HCT116 (cell line): ENCODE data around the gene APBB2. TPM values are rescaled to one million over a fixed set of nuclear protein-coding genes. Genes with fewer than 3 reads are reported as not detected.
A peak's percentile ranks its signal among the peaks of the same experiment; 100 is the strongest.

ENCODE experiments used
- ATAC-seq: fragments of 200-7000 bp; cut with Tn5 transposase; 2 replicates; pipeline ENCODE4 v1.9.1; 2020; ENCODE audit warnings: mild to moderate bottlenecking, moderate library complexity
- BruUV-seq: library from RNA; stranded (reverse); fragments of 400-500 nt; replicated peaks from 2 replicates; lab custom pipeline; 2021; lab: Mats Ljungman, UMichigan
- CTCF ChIA-PET: fragments of 300-600 bp; sonication (Branson Sonifier 250); formaldehyde crosslinking; loops from one replicate; lab custom pipeline; 2021; ENCODE audit warnings: antibody characterized with exemption; lab: Charles Lee
- POLR2A ChIA-PET: fragments of 300-600, 350-600 bp; sonication (Branson Sonifier 250); formaldehyde crosslinking; loops from one replicate; lab custom pipeline; 2021; ENCODE audit warnings: antibody characterized with exemption; lab: Charles Lee
- RAD21 ChIA-PET, 2 experiments: fragments of 300-600 bp; sonication (Branson Sonifier 250); formaldehyde crosslinking; loops; one replicate each; lab custom pipeline; 2023; ENCODE audit warnings: low total read pairs in 2 of 2; ENCODE audit not compliant: uncharacterized antibody in 2 of 2, unreplicated experiment in 2 of 2, low non-redundant PET in 1 of 2; lab: Charles Lee
- DNase-seq: peaks from one replicate; pipeline ENCODE4 v3.0.0-alpha.2; 2010; ENCODE audit warnings: low read depth, low spot score
- H2AFZ ChIP-seq: fragments of 200-600 bp; shearing (Covaris generic), sonication (generic); 2 replicates; pipeline ENCODE4 v1.6.1; 2017; ENCODE audit warnings: low read depth, mixed run types, mixed read lengths, antibody characterized with exemption, low read length; ENCODE audit not compliant: poor library complexity, severe bottlenecking
- H3K27ac ChIP-seq: 2 replicates; pipeline ENCODE4 v1.5.1; 2012; ENCODE audit warnings: low read depth, low read length
- H3K27me3 ChIP-seq: fragments of 200-600 bp; sonication (generic); 2 replicates; pipeline ENCODE4 v1.6.1; 2016; ENCODE audit warnings: mixed run types, low read length, mixed read lengths; ENCODE audit not compliant: insufficient read depth
- H3K36me3 ChIP-seq, 2 experiments: fragments of 200-500 bp in 1 of 2; fragments of 200-600 bp in 1 of 2; sonication (Bioruptor generic) in 1 of 2; sonication (generic) in 1 of 2; 2 replicates each; pipeline versions ENCODE4 v1.5.1 to v1.6.1; 2014 to 2016; ENCODE audit warnings: low read length in 2 of 2, inconsistent platforms in 1 of 2, mixed read lengths in 1 of 2, mixed run types in 1 of 2; ENCODE audit not compliant: insufficient read depth in 2 of 2, control insufficient read depth in 1 of 2
- H3K4me1 ChIP-seq, 2 experiments: fragments of 200-600 bp in 1 of 2; sonication (generic) in 1 of 2; 2 replicates each; pipeline versions ENCODE4 v1.5.1 to v1.6.1; 2012 to 2017; ENCODE audit warnings: low read length in 2 of 2, inconsistent platforms in 1 of 2, mild to moderate bottlenecking in 1 of 2, mixed read lengths in 1 of 2, mixed run types in 1 of 2, moderate library complexity in 1 of 2; ENCODE audit not compliant: insufficient read depth in 2 of 2, control insufficient read depth in 1 of 2
- H3K4me2 ChIP-seq: fragments of 200-600 bp; sonication (generic); 2 replicates; pipeline ENCODE4 v1.6.1; 2017; ENCODE audit warnings: mixed run types, low read length, mixed read lengths
- H3K4me3 ChIP-seq, 2 experiments: fragments of 200-600 bp in 1 of 2; sonication (generic) in 1 of 2; replicated peaks in 1 of 2; 2 replicates each; pipeline ENCODE4 v1.5.1; 2011 to 2016; ENCODE audit warnings: low read length in 2 of 2, control low read depth in 1 of 2, low read depth in 1 of 2, mild to moderate bottlenecking in 1 of 2, mixed read lengths in 1 of 2, mixed run types in 1 of 2
- H3K79me2 ChIP-seq: fragments of 200-600 bp; sonication (generic); 2 replicates; pipeline ENCODE4 v1.6.1; 2017; ENCODE audit warnings: mild to moderate bottlenecking, mixed run types, low read length, moderate library complexity, mixed read lengths; ENCODE audit not compliant: insufficient read depth
- H3K9ac ChIP-seq: fragments of 200-600 bp; sonication (generic); 2 replicates; pipeline ENCODE4 v1.6.1; 2016; ENCODE audit warnings: low read length, mixed read lengths
- H3K9me2 ChIP-seq: fragments of 200-600 bp; sonication (generic), shearing (Covaris generic); 2 replicates; pipeline ENCODE4 v1.6.1; 2017; ENCODE audit warnings: mixed run types, mild to moderate bottlenecking, moderate library complexity; ENCODE audit not compliant: insufficient read depth
- H3K9me3 ChIP-seq, 2 experiments: fragments of 200-500 bp in 1 of 2; fragments of 200-600 bp in 1 of 2; sonication (Bioruptor generic) in 1 of 2; sonication (generic) in 1 of 2; 2 replicates each; pipeline ENCODE4 v1.6.1; 2014 to 2017; ENCODE audit warnings: low read length in 2 of 2, mixed read lengths in 2 of 2, inconsistent platforms in 1 of 2, low read depth in 1 of 2, mild to moderate bottlenecking in 1 of 2, mixed run types in 1 of 2, moderate library complexity in 1 of 2; ENCODE audit not compliant: control insufficient read depth in 1 of 2, insufficient read depth in 1 of 2
- H4K20me1 ChIP-seq: fragments of 200-600 bp; sonication (generic), shearing (Covaris generic); 2 replicates; pipeline ENCODE4 v1.6.1; 2017; ENCODE audit warnings: mixed run types, mild to moderate bottlenecking, moderate library complexity; ENCODE audit not compliant: insufficient read depth
- CBX3 ChIP-seq: IDR thresholded peaks from 2 replicates; pipeline ENCODE4 v1.6.1; 2012; ENCODE audit warnings: low read depth
- CEBPB ChIP-seq: IDR thresholded peaks from 2 replicates; pipeline ENCODE4 v1.6.1; 2012; ENCODE audit warnings: low read depth
- EGR1 ChIP-seq: IDR thresholded peaks from 2 replicates; pipeline ENCODE4 v1.6.1; 2012; ENCODE audit warnings: low read depth
- ELF1 ChIP-seq: IDR thresholded peaks from 2 replicates; pipeline ENCODE4 v1.6.1; 2012; ENCODE audit warnings: low read depth, borderline replicate concordance
- EZH2 ChIP-seq: fragments of 200-600 bp; sonication (generic); IDR thresholded peaks from 2 replicates; pipeline ENCODE4 v1.6.1; 2017; ENCODE audit warnings: antibody characterized with exemption, mixed run types
- EZH2phosphoT487 ChIP-seq: fragments of 200-600 bp; IDR thresholded peaks from 2 replicates; pipeline ENCODE4 v1.6.1; 2018; ENCODE audit warnings: antibody characterized with exemption, borderline replicate concordance
- FOSL1 ChIP-seq: IDR thresholded peaks from 2 replicates; pipeline ENCODE4 v1.6.1; 2012; ENCODE audit warnings: low read depth
- JUND ChIP-seq: IDR thresholded peaks from 2 replicates; pipeline ENCODE4 v1.6.1; 2012
- POLR2A ChIP-seq: IDR thresholded peaks from 2 replicates; pipeline ENCODE4 v1.7.0; 2011; ENCODE audit warnings: borderline replicate concordance; ENCODE audit not compliant: insufficient read depth, insufficient read length; ENCODE audit errors: extremely low read depth
- POLR2AphosphoS5 ChIP-seq: IDR thresholded peaks from 2 replicates; pipeline ENCODE4 v1.6.1; 2011; ENCODE audit warnings: mild to moderate bottlenecking, low read depth, low read length, moderate library complexity
- RAD21 ChIP-seq: IDR thresholded peaks from 2 replicates; pipeline ENCODE4 v1.6.1; 2012; ENCODE audit warnings: low read depth, mild to moderate bottlenecking
- SP1 ChIP-seq: IDR thresholded peaks from 2 replicates; pipeline ENCODE4 v1.6.1; 2012; ENCODE audit warnings: low read depth
- SRF ChIP-seq: IDR thresholded peaks from 2 replicates; pipeline ENCODE4 v1.6.1; 2012; ENCODE audit warnings: low read depth
- TCF7L2 ChIP-seq: IDR thresholded peaks from 2 replicates; pipeline ENCODE4 v1.7.0; 2011; ENCODE audit warnings: borderline replicate concordance, inconsistent platforms; ENCODE audit not compliant: insufficient read depth, insufficient read length; ENCODE audit errors: extremely low read depth
- ZFX ChIP-seq: fragments of 450-650 bp; IDR thresholded peaks from 2 replicates; pipeline ENCODE4 v1.6.1; 2017
- intact Hi-C: fragments of 100-400 bp; cut with micrococcal nuclease; formaldehyde crosslinking; loops from 2 replicates; pipeline ENCODE4 v1.10.0; 2022
- total RNA-seq: library from RNA; stranded (reverse); gene quantifications from one replicate; pipeline ENCODE4 v1.2.1, GENCODE V29; 2021; ENCODE audit not compliant: unreplicated experiment
- TF ChIP-seq, protein P1 (sequence below): IDR thresholded peaks from 2 replicates; pipeline ENCODE4 v1.6.1; 2011; ENCODE audit warnings: mild to moderate bottlenecking, low read length, moderate library complexity; ENCODE audit not compliant: insufficient replicate concordance; ENCODE audit errors: extremely low read depth
- TF ChIP-seq, protein P2 (sequence below): IDR thresholded peaks from 2 replicates; pipeline ENCODE4 v1.6.1; 2012
- TF ChIP-seq, protein P3 (sequence below): IDR thresholded peaks from 2 replicates; pipeline ENCODE4 v1.6.1; 2012

The APBB2 gene
- total RNA-seq, 1 experiment from 2014 or later, result 72.5 TPM

DNA sequence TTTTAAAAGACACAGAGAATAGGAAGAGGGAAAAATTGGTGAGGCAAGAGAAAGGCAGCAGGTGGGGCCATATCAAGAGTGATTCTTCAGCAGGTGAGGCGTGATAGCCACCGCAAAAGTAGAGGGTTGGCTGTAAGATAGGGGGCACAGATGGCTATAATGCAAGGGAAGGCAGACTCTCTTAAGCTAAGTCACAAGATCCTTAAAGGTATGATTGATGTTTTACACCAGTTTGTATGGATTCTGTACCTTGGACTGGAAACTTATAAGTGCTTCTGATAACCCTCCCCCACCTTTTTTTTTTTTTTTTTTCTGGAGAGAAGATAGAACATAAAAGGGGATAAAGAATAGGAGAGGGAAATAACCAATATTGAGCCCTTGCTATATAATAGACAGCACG lies 424.6 kb downstream of the APBB2 start:
- Histone ChIP-seq H3K9ac (no peak overlapping the region), H3K4me1 (no peaks in the 10 kb centered on the region), H3K27me3 (no peaks in the 10 kb centered on the region), H3K4me2 (no peak overlapping the region), H3K9me2 (no peaks in the 10 kb centered on the region), H3K79me2 (no peaks in the 10 kb centered on the region)
- ChIA-PET RAD21 (no interaction called here), CTCF (no interaction called here), POLR2A (no interaction called here)
- intact Hi-C loops, result no loop called here
- ATAC-seq, result no peak
- no peak for TF ChIP-seq EZH2
- no peak for TF ChIP-seq SRF
- TF ChIP-seq, protein P1, sequence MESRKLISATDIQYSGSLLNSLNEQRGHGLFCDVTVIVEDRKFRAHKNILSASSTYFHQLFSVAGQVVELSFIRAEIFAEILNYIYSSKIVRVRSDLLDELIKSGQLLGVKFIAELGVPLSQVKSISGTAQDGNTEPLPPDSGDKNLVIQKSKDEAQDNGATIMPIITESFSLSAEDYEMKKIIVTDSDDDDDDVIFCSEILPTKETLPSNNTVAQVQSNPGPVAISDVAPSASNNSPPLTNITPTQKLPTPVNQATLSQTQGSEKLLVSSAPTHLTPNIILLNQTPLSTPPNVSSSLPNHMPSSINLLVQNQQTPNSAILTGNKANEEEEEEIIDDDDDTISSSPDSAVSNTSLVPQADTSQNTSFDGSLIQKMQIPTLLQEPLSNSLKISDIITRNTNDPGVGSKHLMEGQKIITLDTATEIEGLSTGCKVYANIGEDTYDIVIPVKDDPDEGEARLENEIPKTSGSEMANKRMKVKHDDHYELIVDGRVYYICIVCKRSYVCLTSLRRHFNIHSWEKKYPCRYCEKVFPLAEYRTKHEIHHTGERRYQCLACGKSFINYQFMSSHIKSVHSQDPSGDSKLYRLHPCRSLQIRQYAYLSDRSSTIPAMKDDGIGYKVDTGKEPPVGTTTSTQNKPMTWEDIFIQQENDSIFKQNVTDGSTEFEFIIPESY, result no peak
- TF ChIP-seq POLR2A, result no peak
- no peak for TF ChIP-seq SP1
- TF ChIP-seq, all 23 proteins: peak for 0
- no peak overlapping the region for H2AFZ ChIP-seq
- no TSS peak for BruUV-seq
- H3K36me3 ChIP-seq, result no peaks in the 10 kb centered on the region
- no peak overlapping the region for H3K27ac ChIP-seq
- no peaks in the 10 kb centered on the region for H4K20me1 ChIP-seq
- no peaks in the 10 kb centered on the region for H3K9me3 ChIP-seq
- H3K4me3 ChIP-seq, result no peak overlapping the region
- no peak for DNase-seq

DNA sequence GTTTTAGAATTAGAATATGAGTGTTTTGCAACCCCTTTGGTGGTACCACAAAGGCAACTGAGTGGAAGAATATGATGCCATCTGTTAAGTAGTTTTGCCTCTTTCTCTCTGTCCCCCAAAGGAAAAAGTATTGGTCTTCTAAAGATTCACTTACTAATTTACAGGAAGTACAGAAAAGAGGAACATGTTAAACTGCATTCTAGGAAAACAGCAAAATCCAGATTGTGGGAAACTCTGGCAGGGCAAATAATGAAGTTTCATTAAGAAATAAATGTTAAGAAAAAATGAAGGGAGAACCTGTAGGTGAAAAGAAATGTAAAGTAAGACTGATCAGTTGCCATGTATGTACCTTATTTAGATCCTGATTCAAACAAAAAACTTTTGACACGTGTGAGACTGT lies 425.3 kb downstream of the APBB2 start:
- Histone ChIP-seq H3K4me1 (no peaks in the 10 kb centered on the region), H2AFZ (peak overlapping the region; percentile 56), H3K4me3 (no peak overlapping the region), H4K20me1 (no peaks in the 10 kb centered on the region), H3K9me3 (no peaks in the 10 kb centered on the region), H3K9me2 (no peaks in the 10 kb centered on the region), H3K4me2 (no peak overlapping the region), H3K27ac (no peak overlapping the region), H3K9ac (no peak overlapping the region), H3K36me3 (no peaks in the 10 kb centered on the region), H3K27me3 (no peaks in the 10 kb centered on the region), H3K79me2 (no peaks in the 10 kb centered on the region)
- DNase-seq, result no peak
- ATAC-seq, result no peak
- ChIA-PET POLR2A (no interaction called here), RAD21 (no interaction called here), CTCF (no interaction called here)
- no TSS peak for BruUV-seq
- intact Hi-C loops, result no loop called here
- TF ChIP-seq FOSL1 (no peak), ELF1 (no peak), CEBPB (no peak), ZFX (no peak), POLR2AphosphoS5 (no peak), JUND (no peak), RAD21 (no peak), SRF (no peak), EZH2phosphoT487 (no peak), EZH2 (no peak), CBX3 (no peak), TCF7L2 (no peak), EGR1 (no peak)
- TF ChIP-seq, protein P1, result no peak
- TF ChIP-seq, protein P2, sequence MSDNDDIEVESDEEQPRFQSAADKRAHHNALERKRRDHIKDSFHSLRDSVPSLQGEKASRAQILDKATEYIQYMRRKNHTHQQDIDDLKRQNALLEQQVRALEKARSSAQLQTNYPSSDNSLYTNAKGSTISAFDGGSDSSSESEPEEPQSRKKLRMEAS, result no peak
- TF ChIP-seq, protein P3, sequence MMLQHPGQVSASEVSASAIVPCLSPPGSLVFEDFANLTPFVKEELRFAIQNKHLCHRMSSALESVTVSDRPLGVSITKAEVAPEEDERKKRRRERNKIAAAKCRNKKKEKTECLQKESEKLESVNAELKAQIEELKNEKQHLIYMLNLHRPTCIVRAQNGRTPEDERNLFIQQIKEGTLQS, result no peak
